HG02884 (cell line): ENCODE measurements around the gene EHMT1.

Experiments
- ATAC-seq: cut with Tn5 transposase; IDR thresholded peaks from one replicate; pipeline ENCODE4 v1.9.1; 2021; ENCODE audit warnings: mild to moderate bottlenecking, moderate library complexity; ENCODE audit not compliant: unreplicated experiment

EHMT1 gene

DNA sequence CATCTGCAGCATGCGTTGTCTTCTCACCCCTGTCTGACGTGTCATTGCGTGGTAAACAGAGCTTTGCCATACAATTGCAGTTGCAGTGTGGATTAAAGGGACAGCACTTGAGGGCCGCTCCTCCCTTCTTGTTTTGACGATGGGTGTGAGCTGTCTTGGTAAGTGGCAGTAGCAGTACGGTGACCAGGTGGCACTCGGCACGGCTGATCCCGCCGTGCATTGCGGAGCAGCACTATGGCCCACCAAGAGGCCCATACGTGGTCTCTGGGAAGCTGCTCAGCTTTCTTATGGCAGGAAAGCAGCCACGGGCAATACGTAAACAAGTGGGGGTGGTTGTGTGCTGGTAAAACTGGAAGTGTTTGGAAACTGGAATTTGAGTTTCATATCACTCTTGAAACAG is 25.1 kb downstream of the EHMT1 start:
- no peak for ATAC-seq

DNA sequence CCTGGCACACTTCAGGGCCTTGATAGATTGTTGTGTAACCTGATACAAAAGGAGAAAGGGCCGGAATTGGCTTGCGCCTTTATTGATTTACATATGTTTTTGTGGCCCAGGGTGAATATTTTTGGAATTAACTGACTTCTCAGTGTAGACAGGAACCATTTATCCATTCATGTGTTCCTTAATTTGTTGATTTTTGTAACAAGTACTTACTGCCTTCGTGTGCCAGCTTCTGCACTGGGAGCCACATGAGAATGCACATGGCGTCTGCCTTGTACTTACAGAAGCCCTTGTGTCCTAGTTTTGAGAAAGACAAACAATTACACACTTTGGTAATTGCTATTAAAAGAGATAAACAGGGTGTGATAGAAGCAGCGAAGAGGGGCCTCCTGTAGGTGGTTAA is 26.4 kb downstream of the EHMT1 start:
- ATAC-seq: no peak

- ATAC-seq: no peak
Measured at GRCh38 chr9:137646341-137646740, 27.5 kb downstream of the EHMT1 start.

DNA sequence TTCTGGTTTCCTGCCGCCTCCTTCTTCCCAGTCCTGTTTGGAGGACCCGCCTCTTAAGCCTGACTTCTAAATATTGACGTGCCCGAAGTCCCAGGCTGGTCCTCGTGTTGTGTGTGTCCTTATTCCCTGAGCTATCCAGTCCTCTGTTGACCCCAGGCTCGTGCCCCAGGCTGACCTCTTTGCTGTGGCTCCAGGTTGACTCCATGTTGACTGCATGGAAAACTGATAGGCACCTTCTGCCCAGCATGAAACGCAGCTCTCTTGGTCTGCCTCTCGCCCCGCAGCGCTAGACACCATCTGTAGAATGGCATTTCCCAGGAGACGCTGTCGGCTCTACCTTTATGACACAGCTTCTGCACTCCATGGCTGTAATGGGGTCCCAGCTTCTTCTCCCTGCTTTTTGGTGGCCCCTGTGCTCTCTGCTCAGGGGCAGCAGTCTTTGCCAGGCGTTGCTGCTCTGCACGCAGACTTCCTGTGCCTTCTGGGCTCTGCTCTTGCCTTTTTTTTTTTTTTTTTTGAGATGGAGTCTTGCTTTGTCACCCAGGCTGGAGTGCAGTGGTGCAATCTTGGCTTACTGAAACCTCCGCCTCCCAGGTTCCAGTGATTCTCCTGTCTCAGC is 28.4 kb downstream of the EHMT1 start:
- ATAC-seq: no peak

DNA sequence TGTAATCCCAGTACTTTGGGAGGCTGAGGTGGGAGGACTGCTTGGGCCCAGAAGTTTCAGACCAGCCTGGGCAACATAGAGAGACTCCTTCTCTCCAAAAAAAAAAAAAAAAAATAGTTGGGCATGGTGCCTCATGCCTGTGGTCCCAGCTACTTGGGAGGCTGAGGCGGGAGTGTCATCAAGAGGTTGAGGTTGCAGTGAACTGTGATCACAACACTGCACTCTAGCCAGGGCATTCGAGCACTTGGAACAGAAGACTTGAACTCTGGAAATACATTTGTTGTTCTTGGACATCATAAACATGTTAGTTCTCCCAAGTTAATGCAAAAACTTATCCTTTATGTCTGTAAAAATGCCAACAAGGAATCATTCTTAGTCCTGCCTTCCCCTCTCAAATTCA is 29.6 kb downstream of the EHMT1 start:
- no peak for ATAC-seq

DNA sequence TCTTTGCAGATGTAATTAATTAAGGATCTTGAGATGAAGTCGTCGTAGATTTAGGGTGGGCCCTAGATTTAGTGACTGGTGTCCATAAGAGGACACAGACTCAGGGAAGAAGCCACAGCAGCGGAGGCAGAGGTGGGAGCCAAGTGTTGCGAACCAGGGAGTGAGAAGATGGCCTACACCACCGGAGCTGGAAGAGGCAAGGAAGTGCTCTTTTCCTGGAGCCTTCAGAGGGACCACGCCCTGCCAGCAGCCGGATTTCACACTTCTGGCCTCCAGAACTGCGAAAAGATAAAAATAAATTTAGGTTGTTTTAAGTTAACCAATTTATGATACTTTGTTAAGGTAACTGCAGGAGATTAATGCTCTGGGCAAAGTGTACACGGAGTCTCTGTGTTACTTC is 30.7 kb downstream of the EHMT1 start:
- no peak for ATAC-seq

GRCh38 chr9:137650259-137650658 is 31.5 kb downstream of the EHMT1 start:
- ATAC-seq: no peak

GRCh38 chr9:137650779-137651178 is 32.0 kb downstream of the EHMT1 start:
- ATAC-seq: no peak

DNA sequence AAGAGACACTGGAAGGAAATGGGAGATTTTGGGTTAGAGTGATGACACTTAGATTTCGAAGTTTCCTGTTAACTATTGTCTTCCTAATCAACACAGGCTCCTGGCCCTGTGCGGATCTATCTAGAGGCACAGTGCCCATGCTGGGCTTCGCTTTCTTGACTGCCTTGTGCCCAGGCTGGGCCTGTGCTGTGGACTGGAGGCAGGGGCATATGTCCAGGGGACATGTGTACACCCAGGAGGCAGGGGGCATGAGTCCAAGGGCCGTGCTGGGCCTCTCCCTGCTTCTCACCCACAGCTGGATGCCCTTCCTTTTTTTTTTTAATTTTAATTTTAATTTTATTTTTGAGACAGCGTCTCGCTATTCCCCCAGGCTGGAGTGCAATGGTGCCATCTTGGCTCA is 37.6 kb downstream of the EHMT1 start:
- ATAC-seq: no peak

DNA sequence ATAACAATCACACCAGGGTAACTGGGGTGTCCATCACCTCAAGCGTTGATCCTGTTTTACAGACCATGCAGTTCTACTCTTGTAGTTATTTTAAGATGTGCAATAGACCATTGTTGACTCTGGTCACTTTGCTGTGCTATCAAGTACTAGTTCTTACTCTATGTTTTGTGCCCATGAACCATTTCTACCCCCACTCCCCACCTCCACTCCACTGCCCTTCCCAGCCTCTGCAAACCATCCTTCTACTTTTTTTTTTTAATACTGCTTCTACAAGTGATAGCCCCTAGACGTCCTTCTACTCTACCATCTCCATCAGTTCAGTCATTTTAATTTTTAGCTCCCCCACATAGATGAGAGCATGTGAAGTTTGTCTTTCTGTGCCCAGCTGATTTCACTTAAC is 38.8 kb downstream of the EHMT1 start:
- no peak for ATAC-seq

- ATAC-seq: no peak
Measured at GRCh38 chr9:137658781-137659180, 40.0 kb downstream of the EHMT1 start.

DNA sequence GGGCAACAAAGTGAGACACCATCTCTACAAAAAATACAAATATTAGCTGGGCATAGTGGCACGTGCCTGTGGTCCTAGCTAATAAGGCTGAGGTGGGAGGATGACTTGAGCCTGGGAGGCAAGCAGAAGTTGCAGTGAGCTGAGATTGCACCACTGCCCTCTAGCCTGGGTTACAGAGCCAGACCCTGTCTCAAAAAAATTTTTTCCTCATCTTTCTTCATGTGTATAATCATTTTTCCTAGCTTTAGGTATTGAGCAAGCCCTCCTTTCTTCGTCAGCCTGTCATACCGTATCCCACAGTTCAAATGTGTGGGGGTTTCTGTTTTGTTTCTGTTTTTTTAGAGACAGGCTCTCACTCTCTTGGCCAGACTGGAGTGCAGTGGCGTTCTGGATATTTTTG is 41.3 kb downstream of the EHMT1 start:
- ATAC-seq: no peak

DNA sequence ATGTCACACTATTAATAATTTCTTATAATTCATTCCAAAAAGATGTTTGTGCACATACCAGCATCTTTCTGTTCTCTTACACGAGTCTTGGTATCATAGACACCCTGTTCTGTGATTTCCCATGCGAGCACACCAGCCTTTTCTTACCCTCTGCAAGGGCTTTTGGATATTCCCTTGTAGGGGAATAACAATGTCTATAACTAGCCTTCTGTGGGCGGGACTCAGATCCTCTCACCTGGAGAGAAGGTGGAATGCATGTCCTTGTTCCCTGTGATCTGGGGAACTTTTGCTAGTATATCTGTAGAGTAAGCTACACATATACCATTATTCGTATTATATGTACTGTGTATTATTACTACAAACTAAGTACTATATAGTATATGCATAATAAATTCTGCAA is 44.8 kb downstream of the EHMT1 start:
- ATAC-seq: no peak

DNA sequence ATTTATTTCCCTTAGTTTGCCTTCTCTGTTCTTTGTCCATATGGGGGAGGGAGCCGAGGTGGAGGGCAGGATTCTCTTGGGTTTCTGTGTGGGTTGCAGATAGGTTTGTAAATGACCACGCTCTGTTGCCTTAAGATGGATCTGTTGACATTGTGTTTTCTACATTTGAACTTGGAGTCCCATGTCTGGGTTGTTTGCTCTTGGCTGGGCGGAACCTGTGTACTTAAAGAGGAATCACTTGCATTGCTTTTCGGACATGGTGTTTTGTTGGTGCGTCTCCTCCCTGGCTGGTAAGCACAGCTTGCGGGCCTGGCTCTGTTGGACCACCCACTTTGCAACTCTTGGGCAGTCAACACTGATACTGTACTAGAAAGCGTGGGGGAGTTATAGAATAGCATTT is 45.9 kb downstream of the EHMT1 start:
- ATAC-seq: no peak

DNA sequence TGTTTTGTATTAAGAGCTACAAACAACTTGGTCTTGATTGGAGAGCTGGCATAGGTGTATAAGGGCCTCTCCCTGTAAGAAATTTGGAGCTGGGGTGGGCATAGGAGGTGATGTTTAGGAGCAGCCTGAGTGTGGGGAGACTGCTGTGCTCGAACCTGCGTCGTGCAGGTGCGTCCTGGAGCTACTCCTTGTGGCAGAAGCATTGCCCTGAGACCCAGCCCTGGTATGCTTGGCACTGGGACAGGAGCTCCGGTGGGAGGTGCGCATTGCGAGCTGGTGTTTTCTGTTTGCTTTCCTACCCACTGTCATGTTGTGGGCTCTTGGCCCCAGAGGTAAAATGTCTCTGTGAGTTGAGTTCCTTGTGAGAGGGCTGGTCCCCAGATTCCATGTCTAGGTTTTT is 46.4 kb downstream of the EHMT1 start:
- no peak for ATAC-seq

DNA sequence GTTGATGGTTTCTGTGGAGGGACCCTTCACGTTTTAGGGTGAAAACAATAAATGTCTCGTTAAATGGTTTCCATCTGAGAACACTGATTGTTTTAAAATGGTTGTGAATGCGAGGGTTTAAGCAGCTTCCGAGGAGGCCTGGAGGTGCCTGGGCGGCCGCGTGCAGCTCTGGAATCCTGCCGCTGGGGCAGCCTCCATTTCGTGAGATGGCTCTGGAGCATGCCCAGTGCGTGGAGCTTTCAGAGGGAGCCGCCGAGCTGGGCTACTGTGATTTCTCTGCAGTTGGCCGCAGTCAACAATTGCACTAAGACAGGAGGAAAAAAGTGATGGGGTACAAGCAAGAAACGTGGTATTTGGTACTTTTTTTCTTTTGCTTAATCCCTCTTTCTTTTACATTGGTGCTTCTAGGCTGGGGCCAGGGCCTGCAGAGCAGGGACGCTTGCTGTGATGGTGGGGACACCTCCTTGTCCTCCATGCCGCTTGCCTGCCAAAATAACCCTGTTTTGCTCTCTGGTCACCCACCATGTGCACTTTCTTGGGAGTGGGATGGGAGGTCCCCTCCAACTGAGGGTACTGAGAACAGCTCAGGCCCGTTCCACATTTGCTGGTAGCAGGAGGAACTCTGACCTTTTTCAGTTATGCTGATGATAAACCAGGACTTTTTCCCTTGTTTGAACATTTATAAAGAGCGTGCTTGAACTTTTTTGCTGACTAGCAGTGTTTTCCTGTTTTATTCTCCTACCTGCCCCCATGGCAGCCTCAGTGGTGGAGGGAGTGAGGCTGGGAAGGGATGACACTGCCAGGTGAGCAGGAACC is 47.1 kb downstream of the EHMT1 start:
- ATAC-seq: no peak

- ATAC-seq: no peak
Measured at GRCh38 chr9:137666513-137666822, 47.7 kb downstream of the EHMT1 start.

DNA sequence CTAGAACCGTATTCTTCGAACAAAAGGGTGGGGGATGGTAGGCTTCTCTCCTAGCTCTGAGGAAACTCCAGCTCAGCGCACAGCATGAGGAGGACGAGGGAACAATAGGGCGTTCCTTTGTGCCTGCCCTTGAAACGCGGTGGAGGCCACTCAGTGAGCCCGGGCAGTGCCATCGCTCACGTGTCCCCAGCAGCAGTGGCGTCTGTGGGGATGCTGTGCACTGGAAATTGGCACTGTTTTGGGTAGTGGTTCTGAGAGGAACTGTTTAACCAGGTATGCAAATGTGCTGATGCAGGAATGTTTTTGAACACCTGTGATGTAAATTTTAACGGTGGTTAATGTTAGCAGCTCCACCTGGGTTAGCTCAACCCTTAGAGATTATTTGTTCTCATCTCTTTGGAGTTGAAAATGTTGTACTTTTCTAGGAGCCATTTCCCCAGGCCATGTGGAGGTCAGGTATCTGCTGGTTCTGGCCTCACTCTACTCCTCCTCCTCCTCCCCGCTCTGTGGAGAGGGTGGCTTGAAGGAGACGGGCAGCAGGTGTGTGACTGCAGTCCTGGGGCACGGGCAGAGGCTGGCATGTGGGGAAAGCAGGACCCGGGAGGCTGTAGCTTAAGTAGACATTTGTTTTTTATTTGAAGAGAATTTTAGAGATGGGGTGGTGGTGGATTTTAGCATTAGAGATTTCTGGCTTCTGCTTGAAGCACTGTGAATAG is 48.3 kb downstream of the EHMT1 start:
- ATAC-seq: no peak

DNA sequence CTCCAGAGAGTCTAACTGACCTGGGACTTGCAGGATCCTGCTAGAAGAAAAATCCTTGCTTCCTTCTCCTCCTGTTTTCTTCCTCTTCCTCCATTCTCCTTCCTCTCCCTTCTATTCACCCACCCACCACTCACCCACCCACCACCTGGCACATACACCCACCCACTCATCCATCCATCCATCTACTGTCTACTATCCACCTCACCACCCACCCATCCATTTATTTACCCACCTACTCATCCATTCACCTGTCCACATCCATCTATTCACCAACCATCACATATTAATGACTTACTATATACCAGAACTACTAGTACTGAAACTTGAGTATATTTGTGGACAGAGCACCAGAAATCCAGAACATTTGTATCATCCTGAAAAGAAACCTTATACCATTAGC is 49.4 kb downstream of the EHMT1 start:
- no peak for ATAC-seq

- no peak for ATAC-seq
Measured at GRCh38 chr9:137669261-137669672, 50.5 kb downstream of the EHMT1 start.

DNA sequence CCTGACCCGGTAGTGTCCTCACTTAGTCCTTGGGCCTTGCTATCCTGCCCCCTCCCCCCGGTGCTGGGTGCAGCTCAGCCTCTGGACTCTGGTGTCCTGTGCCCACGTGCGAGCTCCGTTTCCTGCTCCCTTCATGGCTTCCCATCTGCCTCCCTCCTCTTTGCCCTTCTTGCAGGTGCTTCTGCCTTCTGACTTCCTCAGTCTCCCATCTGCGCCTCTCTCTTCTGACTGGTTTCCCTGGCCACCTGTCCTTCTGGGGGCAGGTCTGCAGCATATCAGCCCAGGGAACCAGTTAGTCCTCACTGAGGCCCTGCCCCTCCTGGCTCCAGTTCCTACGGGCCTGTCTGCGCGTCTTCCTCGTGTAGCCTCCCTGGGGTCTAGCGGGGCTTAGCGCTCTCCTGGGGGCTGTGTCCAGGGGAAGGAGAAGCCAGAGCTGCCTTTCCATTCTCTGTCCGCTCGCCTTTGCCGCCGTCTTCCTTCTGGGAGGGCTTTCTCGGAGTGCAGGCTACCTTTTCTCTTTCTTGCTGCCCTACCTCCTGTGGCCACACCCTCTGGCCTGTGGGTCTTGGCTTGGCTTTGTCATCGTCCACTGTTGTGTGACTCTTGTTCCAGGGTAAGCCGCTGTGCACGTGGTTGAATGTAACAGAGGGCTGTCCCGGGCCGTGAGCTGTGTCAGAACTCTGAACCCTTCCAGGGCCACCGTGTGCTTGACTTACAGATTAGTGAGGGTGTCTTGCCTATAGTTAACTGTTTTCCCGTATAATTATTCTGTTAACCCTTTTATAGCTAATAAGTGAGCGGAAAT is 51.8 kb downstream of the EHMT1 start:
- ATAC-seq: no peak

- no peak for ATAC-seq
Measured at GRCh38 chr9:137671196-137671538, 52.4 kb downstream of the EHMT1 start.
